ENCODE measurements around the gene ARHGAP20.

ARHGAP20 gene

GRCh38 chr11:110614031-110614430 is 98.2 kb downstream of the ARHGAP20 start:
- Histone ChIP-seq H3K27ac (ENCODE audit: insufficient read depth, low read length, poor library complexity, severe bottlenecking) (no peak overlapping the region), H3K36me3 (ENCODE audit: control insufficient read depth, insufficient read depth, low read length) (no peaks in the 10 kb centered on the region), H3K4me3 (ENCODE audit: insufficient read depth, low read depth, low read length, poor library complexity, severe bottlenecking) (no peak overlapping the region), H3K27me3 (replicated peaks; ENCODE audit: control insufficient read depth, insufficient read depth, low read length, poor library complexity, severe bottlenecking) (no peaks in the 10 kb centered on the region), H3K9me3 (ENCODE audit: control insufficient read depth, low read length) (no peaks in the 10 kb centered on the region), H3K4me1 (ENCODE audit: control insufficient read depth, insufficient read depth, low read length, poor library complexity, severe bottlenecking) (no peaks in the 10 kb centered on the region)
- DNase-seq: no peak

DNA sequence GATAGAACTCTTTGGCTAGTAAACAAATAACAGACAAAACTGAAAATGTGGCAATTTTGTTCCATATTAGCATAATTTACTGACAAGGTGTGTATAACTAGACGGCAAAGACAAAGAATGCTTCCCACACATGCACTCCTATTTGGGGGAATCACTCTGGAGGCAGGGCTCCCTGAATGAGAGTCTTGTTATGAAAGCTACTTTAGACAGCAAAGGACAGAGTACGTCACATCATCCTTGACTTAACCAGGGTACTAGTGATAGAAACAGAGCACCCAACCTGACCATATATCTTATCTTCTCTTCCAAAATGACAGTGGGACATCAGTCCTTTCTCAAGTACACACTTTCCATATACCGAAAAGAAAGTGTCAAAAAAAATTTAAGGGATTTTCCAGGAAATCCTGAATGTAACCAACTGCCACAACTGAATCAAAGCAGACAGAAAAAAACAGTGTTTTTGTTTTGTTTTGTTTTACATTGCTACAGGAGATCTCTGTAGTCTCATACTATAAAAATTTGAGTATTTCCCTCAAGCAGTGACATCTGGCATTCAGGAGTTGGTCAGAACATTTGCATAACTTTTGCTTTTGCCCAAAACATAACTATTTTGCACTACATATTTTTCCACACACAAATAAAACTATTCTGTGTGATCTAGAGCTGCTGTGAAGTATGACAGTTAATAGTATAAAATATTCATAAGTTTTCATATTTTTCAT is 98.9 kb downstream of the ARHGAP20 start:
- no peaks in the 10 kb centered on the region for H3K4me1 ChIP-seq (ENCODE audit: control insufficient read depth, insufficient read depth, low read length, poor library complexity, severe bottlenecking)
- H3K36me3 ChIP-seq (ENCODE audit: control insufficient read depth, insufficient read depth, low read length): no peaks in the 10 kb centered on the region
- no peak for DNase-seq

GRCh38 chr11:110606415-110606814 is 105.8 kb downstream of the ARHGAP20 start:
- no peaks in the 10 kb centered on the region for H3K4me1 ChIP-seq (ENCODE audit: control insufficient read depth, insufficient read depth, low read length, poor library complexity, severe bottlenecking)
- H3K27me3 ChIP-seq (replicated peaks; ENCODE audit: control insufficient read depth, insufficient read depth, low read length, poor library complexity, severe bottlenecking): no peaks in the 10 kb centered on the region
- DNase-seq: no peak
- H3K27ac ChIP-seq (ENCODE audit: insufficient read depth, low read length, poor library complexity, severe bottlenecking): no peak overlapping the region
- H3K4me3 ChIP-seq (ENCODE audit: insufficient read depth, low read depth, low read length, poor library complexity, severe bottlenecking): no peak overlapping the region
- no peaks in the 10 kb centered on the region for H3K36me3 ChIP-seq (ENCODE audit: control insufficient read depth, insufficient read depth, low read length)
- no peaks in the 10 kb centered on the region for H3K9me3 ChIP-seq (ENCODE audit: control insufficient read depth, low read length)

More for the DNA sequence above, 98.9 kb downstream of the ARHGAP20 start:
- H3K27ac ChIP-seq (ENCODE audit: insufficient read depth, low read length, poor library complexity, severe bottlenecking): no peak overlapping the region
- no peak overlapping the region for H3K4me3 ChIP-seq (ENCODE audit: insufficient read depth, low read depth, low read length, poor library complexity, severe bottlenecking)
- H3K27me3 ChIP-seq (replicated peaks; ENCODE audit: control insufficient read depth, insufficient read depth, low read length, poor library complexity, severe bottlenecking): no peaks in the 10 kb centered on the region
- H3K9me3 ChIP-seq (ENCODE audit: control insufficient read depth, low read length): no peaks in the 10 kb centered on the region

- H3K9me3 ChIP-seq (ENCODE audit: control insufficient read depth, low read length): no peaks in the 10 kb centered on the region
- H3K36me3 ChIP-seq (ENCODE audit: control insufficient read depth, insufficient read depth, low read length): no peaks in the 10 kb centered on the region
- no peaks in the 10 kb centered on the region for H3K27me3 ChIP-seq (replicated peaks; ENCODE audit: control insufficient read depth, insufficient read depth, low read length, poor library complexity, severe bottlenecking)
- no peak for DNase-seq
- H3K27ac ChIP-seq (ENCODE audit: insufficient read depth, low read length, poor library complexity, severe bottlenecking): no peak overlapping the region
- H3K4me3 ChIP-seq (ENCODE audit: insufficient read depth, low read depth, low read length, poor library complexity, severe bottlenecking): no peak overlapping the region
- H3K4me1 ChIP-seq (ENCODE audit: control insufficient read depth, insufficient read depth, low read length, poor library complexity, severe bottlenecking): no peaks in the 10 kb centered on the region
These were observed 110.3 kb downstream of the ARHGAP20 start for GRCh38 chr11:110601936-110602335.

GRCh38 chr11:110600322-110600721 is 111.9 kb downstream of the ARHGAP20 start:
- Histone ChIP-seq H3K27ac (ENCODE audit: insufficient read depth, low read length, poor library complexity, severe bottlenecking) (no peak overlapping the region), H3K4me1 (ENCODE audit: control insufficient read depth, insufficient read depth, low read length, poor library complexity, severe bottlenecking) (no peaks in the 10 kb centered on the region), H3K36me3 (ENCODE audit: control insufficient read depth, insufficient read depth, low read length) (no peaks in the 10 kb centered on the region), H3K9me3 (ENCODE audit: control insufficient read depth, low read length) (no peaks in the 10 kb centered on the region), H3K27me3 (replicated peaks; ENCODE audit: control insufficient read depth, insufficient read depth, low read length, poor library complexity, severe bottlenecking) (no peaks in the 10 kb centered on the region), H3K4me3 (ENCODE audit: insufficient read depth, low read depth, low read length, poor library complexity, severe bottlenecking) (no peak overlapping the region)
- no peak for DNase-seq

DNA sequence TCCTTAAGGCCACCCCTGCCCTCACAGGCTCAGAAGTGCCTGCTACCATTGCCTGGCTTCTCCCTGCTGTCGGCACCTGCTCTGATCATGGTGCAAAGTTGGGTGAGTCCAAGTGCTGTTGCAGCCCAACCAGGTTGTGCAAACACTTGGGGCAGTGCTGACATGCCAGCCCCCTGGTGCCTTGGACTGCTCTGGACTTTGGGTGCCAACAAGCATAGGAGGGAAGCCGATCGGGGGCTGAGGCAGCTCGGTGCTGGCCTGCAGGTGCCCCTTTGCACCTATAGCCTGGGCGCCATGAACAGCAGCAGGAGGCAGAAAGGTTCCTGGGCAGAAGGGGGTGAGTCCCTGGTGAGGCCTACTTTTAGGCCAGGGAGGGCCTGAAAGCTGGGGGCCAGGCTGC is 113.0 kb downstream of the ARHGAP20 start:
- H3K27me3 ChIP-seq (replicated peaks; ENCODE audit: control insufficient read depth, insufficient read depth, low read length, poor library complexity, severe bottlenecking): no peaks in the 10 kb centered on the region
- H3K4me3 ChIP-seq (ENCODE audit: insufficient read depth, low read depth, low read length, poor library complexity, severe bottlenecking): no peak overlapping the region
- H3K9me3 ChIP-seq (ENCODE audit: control insufficient read depth, low read length): no peaks in the 10 kb centered on the region
- H3K36me3 ChIP-seq (ENCODE audit: control insufficient read depth, insufficient read depth, low read length): no peaks in the 10 kb centered on the region
- no peaks in the 10 kb centered on the region for H3K4me1 ChIP-seq (ENCODE audit: control insufficient read depth, insufficient read depth, low read length, poor library complexity, severe bottlenecking)
- H3K27ac ChIP-seq (ENCODE audit: insufficient read depth, low read length, poor library complexity, severe bottlenecking): no peak overlapping the region
- DNase-seq: no peak

GRCh38 chr11:110598725-110599124 is 113.5 kb downstream of the ARHGAP20 start:
- Histone ChIP-seq H3K27me3 (replicated peaks; ENCODE audit: control insufficient read depth, insufficient read depth, low read length, poor library complexity, severe bottlenecking) (no peaks in the 10 kb centered on the region), H3K4me1 (ENCODE audit: control insufficient read depth, insufficient read depth, low read length, poor library complexity, severe bottlenecking) (no peaks in the 10 kb centered on the region), H3K27ac (ENCODE audit: insufficient read depth, low read length, poor library complexity, severe bottlenecking) (no peak overlapping the region), H3K4me3 (ENCODE audit: insufficient read depth, low read depth, low read length, poor library complexity, severe bottlenecking) (no peak overlapping the region), H3K36me3 (ENCODE audit: control insufficient read depth, insufficient read depth, low read length) (no peaks in the 10 kb centered on the region), H3K9me3 (ENCODE audit: control insufficient read depth, low read length) (no peaks in the 10 kb centered on the region)
- DNase-seq: no peak

DNA sequence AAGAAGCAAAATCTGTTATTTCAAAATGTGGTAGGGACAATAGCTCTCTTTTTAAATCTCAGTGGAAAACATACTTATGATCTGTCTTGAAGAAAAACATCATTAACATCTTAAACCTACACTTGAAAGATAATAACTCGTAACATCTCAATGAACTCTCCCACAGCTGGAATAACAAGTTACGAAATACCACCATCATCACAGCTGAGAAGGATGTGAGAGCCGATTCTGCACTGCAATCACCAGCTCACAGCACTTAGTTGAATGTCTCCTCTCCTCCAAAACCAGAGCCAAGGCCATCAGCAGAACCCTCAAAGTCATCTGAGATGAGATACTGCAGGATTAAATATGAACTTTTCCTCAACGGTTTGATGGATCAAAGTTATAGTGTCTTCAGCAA is 124.3 kb downstream of the ARHGAP20 start:
- H3K36me3 ChIP-seq (ENCODE audit: control insufficient read depth, insufficient read depth, low read length): no peaks in the 10 kb centered on the region
- H3K27me3 ChIP-seq (replicated peaks; ENCODE audit: control insufficient read depth, insufficient read depth, low read length, poor library complexity, severe bottlenecking): no peaks in the 10 kb centered on the region
- no peak overlapping the region for H3K27ac ChIP-seq (ENCODE audit: insufficient read depth, low read length, poor library complexity, severe bottlenecking)
- H3K9me3 ChIP-seq (ENCODE audit: control insufficient read depth, low read length): no peaks in the 10 kb centered on the region
- no peak for DNase-seq
- H3K4me3 ChIP-seq (ENCODE audit: insufficient read depth, low read depth, low read length, poor library complexity, severe bottlenecking): no peak overlapping the region
- no peaks in the 10 kb centered on the region for H3K4me1 ChIP-seq (ENCODE audit: control insufficient read depth, insufficient read depth, low read length, poor library complexity, severe bottlenecking)

DNA sequence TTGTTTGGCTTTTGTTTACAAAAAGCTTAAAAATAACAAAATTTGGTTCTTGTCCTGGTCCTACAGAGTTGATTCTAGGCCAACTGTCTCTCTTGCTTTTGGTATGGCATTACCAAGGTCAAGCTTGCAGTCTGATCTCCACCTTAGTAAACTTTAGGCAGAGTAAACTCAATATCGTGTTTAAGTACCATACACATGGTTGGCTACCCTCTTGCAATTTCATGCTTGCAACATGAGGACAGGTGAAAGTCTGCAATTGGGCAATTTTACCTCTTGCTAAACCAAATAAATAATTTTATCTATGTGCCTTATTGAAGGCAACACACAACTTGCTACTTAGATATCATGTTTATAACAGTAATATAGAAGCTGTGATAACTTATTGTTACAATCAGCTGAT is 125.1 kb downstream of the ARHGAP20 start:
- DNase-seq: no peak
- Histone ChIP-seq H3K4me1 (ENCODE audit: control insufficient read depth, insufficient read depth, low read length, poor library complexity, severe bottlenecking) (no peaks in the 10 kb centered on the region), H3K9me3 (ENCODE audit: control insufficient read depth, low read length) (no peaks in the 10 kb centered on the region), H3K36me3 (ENCODE audit: control insufficient read depth, insufficient read depth, low read length) (no peaks in the 10 kb centered on the region), H3K4me3 (ENCODE audit: insufficient read depth, low read depth, low read length, poor library complexity, severe bottlenecking) (no peak overlapping the region), H3K27ac (ENCODE audit: insufficient read depth, low read length, poor library complexity, severe bottlenecking) (no peak overlapping the region), H3K27me3 (replicated peaks; ENCODE audit: control insufficient read depth, insufficient read depth, low read length, poor library complexity, severe bottlenecking) (no peaks in the 10 kb centered on the region)

- Histone ChIP-seq H3K9me3 (ENCODE audit: control insufficient read depth, low read length) (no peaks in the 10 kb centered on the region), H3K36me3 (ENCODE audit: control insufficient read depth, insufficient read depth, low read length) (no peaks in the 10 kb centered on the region), H3K27ac (ENCODE audit: insufficient read depth, low read length, poor library complexity, severe bottlenecking) (no peak overlapping the region), H3K4me3 (ENCODE audit: insufficient read depth, low read depth, low read length, poor library complexity, severe bottlenecking) (no peak overlapping the region), H3K4me1 (ENCODE audit: control insufficient read depth, insufficient read depth, low read length, poor library complexity, severe bottlenecking) (no peaks in the 10 kb centered on the region), H3K27me3 (replicated peaks; ENCODE audit: control insufficient read depth, insufficient read depth, low read length, poor library complexity, severe bottlenecking) (no peaks in the 10 kb centered on the region)
- no peak for DNase-seq
These were observed 128.1 kb downstream of the ARHGAP20 start for GRCh38 chr11:110584150-110584549.
